ENCODE data around the gene AMZ2. TPM values are rescaled to one million over a fixed set of nuclear protein-coding genes. Genes with fewer than 3 reads are reported as not detected.
"Not testable (repeated sequence)": the region's sequence is repeated elsewhere in the genome, so short reads cannot be mapped to it uniquely, and the experiment has no call there.

The AMZ2 gene
- total and polyA plus RNA-seq, 8 donors = 1.2 to 73.2 (median 41.5) TPM

GRCh38 chr17:68231541-68231940, 16.3 kb upstream of the AMZ2 start:
- intact Hi-C loops (cut with DNase I; ENCODE audit: low total_unique reads) = no loop called here
- TF ChIP-seq POLR2A (IDR thresholded peaks at IDR 0.05) = no peak
- no peak for TF ChIP-seq CTCF (IDR thresholded peaks at IDR 0.05)
- TF ChIP-seq POLR2AphosphoS5 (IDR thresholded peaks at IDR 0.05) = no peak
- no peak for TF ChIP-seq EP300 (IDR thresholded peaks at IDR 0.05)
- Histone ChIP-seq H3K4me1 (peaks cover 0 to 18% (median 4%) of the 10 kb centered on the region in 4 donors), H3K27ac (no peak overlapping the region), H3K27me3 (no peaks in the 10 kb centered on the region), H3K36me3 (peaks cover 0 to 4% (median 0%) of the 10 kb centered on the region in 4 donors), H3K4me3 (no peak overlapping the region), H3K9me3 (no peaks in the 10 kb centered on the region)
- 79 to 100% (median 96%) methylated on average over 1 of the region's 1 CpG; no CpG with 5 or more reads in 1 of the 5 donors for WGBS, 5 donors
- no peak for DNase-seq

DNA sequence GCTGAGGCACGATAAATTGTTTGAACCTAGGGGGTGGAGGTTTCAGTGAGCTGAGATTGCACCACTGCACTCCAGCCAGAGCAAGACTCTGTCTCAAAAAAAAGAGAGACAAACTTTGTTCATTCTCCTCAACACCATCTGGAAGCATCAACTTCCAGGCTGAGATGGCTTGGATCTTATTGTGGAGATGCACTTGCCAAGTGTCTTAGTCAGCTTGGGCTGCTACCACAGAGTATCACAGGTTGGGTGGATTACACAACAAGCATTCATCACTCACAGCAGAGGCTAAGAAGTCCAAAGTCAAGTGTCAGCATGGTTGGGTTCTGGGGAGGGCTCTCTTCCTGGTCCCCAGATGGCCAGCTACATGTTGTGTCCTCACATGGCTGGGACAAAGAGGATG, 15.1 kb upstream of the AMZ2 start:
- H3K27me3 ChIP-seq; DNase-seq; intact Hi-C loops (cut with DNase I; ENCODE audit: low total_unique reads); H3K4me3 ChIP-seq; H3K36me3 ChIP-seq; H3K9me3 ChIP-seq; H3K27ac ChIP-seq: not testable (repeated sequence)
- H3K4me1 ChIP-seq = peaks cover 0 to 25% (median 4%) of the 10 kb centered on the region in 4 donors
- 86 to 91% (median 88%) methylated on average over 1 of the region's 1 CpG for WGBS, 5 donors

GRCh38 chr17:68234726-68235335, 13.0 kb upstream of the AMZ2 start:
- Histone ChIP-seq H3K4me1 (peaks cover 0 to 38% (median 11%) of the 10 kb centered on the region in 4 donors), H3K27ac (peak overlapping the region; percentile 14 to 85 (median 79))
- H3K4me3 ChIP-seq; intact Hi-C loops (cut with DNase I; ENCODE audit: low total_unique reads); DNase-seq; H3K27me3 ChIP-seq; H3K36me3 ChIP-seq; H3K9me3 ChIP-seq: not testable (repeated sequence)
- WGBS, 5 donors = 76 to 81% (median 80%) methylated on average over 12 of the region's 12 CpGs
- peak in 1 of 3 donors; percentile 8 for TF ChIP-seq POLR2AphosphoS5 (IDR thresholded peaks at IDR 0.05)

DNA sequence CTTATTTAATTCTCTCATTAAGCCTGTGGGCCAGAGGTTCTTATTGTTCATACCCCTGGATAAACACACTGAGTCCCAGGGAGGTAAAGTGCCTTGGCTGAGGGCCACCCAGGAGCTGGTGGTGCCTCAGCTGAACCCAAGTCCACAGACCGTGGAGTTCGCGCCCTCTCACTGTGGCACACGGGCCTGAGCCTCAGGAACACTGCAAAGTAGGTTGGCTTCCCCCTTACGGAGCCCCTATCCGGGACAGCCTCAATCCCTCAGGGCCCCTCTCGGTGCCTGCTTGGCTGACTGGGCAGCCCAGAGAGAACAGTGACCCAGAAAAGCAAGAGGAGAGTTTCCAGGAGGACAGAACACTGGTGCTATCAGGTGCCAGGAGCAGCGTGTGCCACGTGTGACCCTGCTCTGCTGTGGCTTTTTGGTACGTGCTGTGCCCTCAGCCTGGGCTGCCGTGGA, 12.5 kb upstream of the AMZ2 start:
- WGBS, 5 donors = 43 to 66% (median 54%) methylated on average over 10 to 11 of the region's 11 CpGs
- H3K4me3 ChIP-seq; H3K36me3 ChIP-seq; intact Hi-C loops (cut with DNase I; ENCODE audit: low total_unique reads); H3K9me3 ChIP-seq; H3K27me3 ChIP-seq: not testable (repeated sequence)
- H3K4me1 ChIP-seq = peaks cover 0 to 38% (median 11%) of the 10 kb centered on the region in 4 donors
- peak in 1 of 2 donors; percentile 41 for DNase-seq
- H3K27ac ChIP-seq = peak overlapping the region; percentile 54 to 85 (median 79)

DNA sequence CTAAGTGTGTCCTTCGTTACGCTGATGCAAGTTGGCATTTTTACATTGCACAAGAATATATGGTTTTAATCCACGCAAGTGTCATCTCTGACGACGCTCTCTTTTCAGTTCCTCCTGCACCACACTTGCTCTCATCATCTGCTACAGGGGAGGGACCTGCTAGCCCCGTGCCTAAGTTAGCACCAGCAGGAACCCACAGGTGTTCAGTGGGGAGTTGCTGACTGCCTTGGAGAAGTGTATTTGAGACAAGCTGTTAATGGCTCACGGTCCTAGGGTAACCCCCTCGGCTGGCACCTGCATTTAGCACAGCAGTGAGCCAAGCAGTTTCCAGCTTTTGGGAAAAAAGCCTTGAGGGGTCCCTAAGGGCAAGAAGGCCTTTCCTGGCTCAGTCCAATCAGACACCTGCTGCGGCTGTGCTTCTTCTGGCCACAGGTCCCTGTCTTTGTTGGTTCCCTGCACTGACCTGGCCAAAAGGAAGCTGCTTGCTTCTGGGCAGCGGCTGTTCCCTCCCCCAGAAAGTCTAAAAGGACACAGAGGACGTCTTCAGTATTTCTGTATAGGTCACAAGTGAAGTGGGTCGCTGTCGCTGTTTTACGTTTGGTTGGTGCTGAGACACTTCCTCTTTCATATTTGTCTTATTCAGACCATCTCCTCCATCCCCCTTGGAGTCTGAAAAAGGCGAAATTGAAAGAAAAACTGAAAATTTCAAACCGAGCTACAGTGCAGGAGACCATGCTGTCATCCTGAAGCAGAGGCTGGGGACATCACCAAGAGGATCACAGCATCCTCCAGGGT, 10.3 kb upstream of the AMZ2 start:
- Histone ChIP-seq H3K4me1 (peaks cover 0 to 38% (median 11%) of the 10 kb centered on the region in 4 donors), H3K27ac (peak overlapping the region; percentile 47 to 89 (median 84))
- TF ChIP-seq POLR2AphosphoS5 (IDR thresholded peaks at IDR 0.05) = peak in 2 of 3 donors; percentile 29 to 49
- H3K36me3 ChIP-seq; H3K4me3 ChIP-seq; H3K9me3 ChIP-seq; intact Hi-C loops (cut with DNase I; ENCODE audit: low total_unique reads); H3K27me3 ChIP-seq: not testable (repeated sequence)
- WGBS, 5 donors = 61 to 72% (median 68%) methylated on average over 15 to 16 of the region's 16 CpGs
- peak; percentile 43 to 53 for DNase-seq

- TF ChIP-seq POLR2A (IDR thresholded peaks at IDR 0.05) (no peak), POLR2AphosphoS5 (IDR thresholded peaks at IDR 0.05) (no peak), CTCF (IDR thresholded peaks at IDR 0.05) (no peak)
- Histone ChIP-seq H3K4me3 (no peak overlapping the region), H3K27me3 (no peaks in the 10 kb centered on the region), H3K27ac (peak overlapping the region in 4 of 5 donors; percentile 72 to 89 (median 85)), H3K36me3 (no peaks in the 10 kb centered on the region), H3K4me1 (peaks cover 0 to 38% (median 11%) of the 10 kb centered on the region in 4 donors), H3K9me3 (no peaks in the 10 kb centered on the region)
- 35 to 53% (median 41%) methylated on average over 3 of the region's 3 CpGs for WGBS, 5 donors
- DNase-seq = no peak
- intact Hi-C loops (cut with DNase I; ENCODE audit: low total_unique reads) = no loop called here
These were observed 9.5 kb upstream of the AMZ2 start for GRCh38 chr17:68238164-68238870.
